IPS-NIHi11 (cell line): Measurements from ENCODE around the gene ZBTB1.
A peak's percentile ranks its signal among the peaks of the same experiment; 100 is the strongest.
"Not testable (repeated sequence)": the region's sequence is repeated elsewhere in the genome, so short reads cannot be mapped to it uniquely, and the experiment has no call there.

Experiments used
- DNase-seq: peaks from one replicate; pipeline ENCODE4 v3.0.0; 2012; ENCODE audit warnings: mixed read lengths, low spot score

Gene ZBTB1

GRCh38 chr14:64531567-64531966 lies 27.0 kb downstream of the ZBTB1 start:
- no peak for DNase-seq

GRCh38 chr14:64536488-64537245 lies 32.1 kb downstream of the ZBTB1 start:
- DNase-seq: no peak

- peak; percentile 93 for DNase-seq
These were observed 35.9 kb downstream of the ZBTB1 start, which contains the start of gene HSPA2 for GRCh38 chr14:64540208-64541202. Gene HSPA2, plus strand, starts transcription at chr14:64540741. Its CDS starts 109 bp downstream, at chr14:64540850.

- no peak for DNase-seq
These were observed 36.8 kb downstream of the ZBTB1 start for GRCh38 chr14:64541261-64541971.

- DNase-seq: no peak
These were observed 37.6 kb downstream of the ZBTB1 start for GRCh38 chr14:64541972-64542835.

GRCh38 chr14:64542836-64543201 lies 38.2 kb downstream of the ZBTB1 start:
- no peak for DNase-seq

GRCh38 chr14:64544607-64545312 lies 40.2 kb downstream of the ZBTB1 start:
- no peak for DNase-seq

GRCh38 chr14:64549016-64549415 lies 44.4 kb downstream of the ZBTB1 start:
- DNase-seq: no peak

GRCh38 chr14:64549791-64550620 lies 45.4 kb downstream of the ZBTB1 start, which contains the start of gene PPP1R36:
Gene PPP1R36, plus strand, starts transcription at chr14:64549961. Its CDS starts 37 bp downstream, at chr14:64549998.
- DNase-seq: peak; percentile 65

GRCh38 chr14:64550621-64551333 lies 46.2 kb downstream of the ZBTB1 start:
- no peak for DNase-seq

- DNase-seq: no peak
These were observed 50.0 kb downstream of the ZBTB1 start for GRCh38 chr14:64554556-64554955.

GRCh38 chr14:64556526-64556925 lies 52.0 kb downstream of the ZBTB1 start:
- DNase-seq: no peak

- DNase-seq: not testable (repeated sequence)
These were observed 53.6 kb downstream of the ZBTB1 start for GRCh38 chr14:64558216-64558615.

- DNase-seq: no peak
These were observed 57.1 kb downstream of the ZBTB1 start for GRCh38 chr14:64561631-64562030.

- no peak for DNase-seq
These were observed 57.9 kb downstream of the ZBTB1 start for GRCh38 chr14:64562436-64562835.

GRCh38 chr14:64563696-64564095 lies 59.1 kb downstream of the ZBTB1 start:
- DNase-seq: no peak

GRCh38 chr14:64566651-64567122 lies 62.1 kb downstream of the ZBTB1 start:
- no peak for DNase-seq

GRCh38 chr14:64569138-64569631 lies 64.6 kb downstream of the ZBTB1 start:
- DNase-seq: peak; percentile 53
